Lower leg skin (tissue), 4 donors: ENCODE results near the gene KCNQ1OT1. TPM values are rescaled to one million over a fixed set of nuclear protein-coding genes. Genes with fewer than 3 reads are reported as not detected.

ENCODE experiments used
- DNase-seq, 2 donors: peaks; one replicate each; pipeline ENCODE4 v3.0.0-alpha.2; 2019; ENCODE audit warnings: low spot score in 2 of 2
- H3K4me3 ChIP-seq: fragments of 200-600 bp; sonication (generic); 2 replicates; pipeline ENCODE4 v1.5.1; 2017; ENCODE audit warnings: mild to moderate bottlenecking, low read depth; ENCODE audit not compliant: poor library complexity, severe bottlenecking
- POLR2A ChIP-seq, 2 donors: fragments of 450-650 bp; IDR thresholded peaks; one replicate each; pipeline ENCODE4 v1.6.1; 2016 to 2017; ENCODE audit warnings: antibody characterized with exemption in 2 of 2, mild to moderate bottlenecking in 1 of 2, moderate library complexity in 1 of 2
- WGBS, 2 donors: methylation state at CpG; one replicate each; pipeline ENCODE4 v1.1.5; 2018; 5-methylcytosine and 5-hydroxymethylcytosine counted together
- intact Hi-C: fragments of 100-400 bp; cut with DNase I; formaldehyde crosslinking; loops from one replicate; pipeline ENCODE4 v1.15.0; 2023; ENCODE audit warnings: low total_unique reads
- total RNA-seq, 4 donors: library from RNA; depleted of rRNA; stranded (reverse); fragments of >200 nt; gene quantifications; one replicate each; pipeline ENCODE4 v1.1.0, GENCODE V29; 2016
- TF ChIP-seq, protein P1 (sequence below), 3 donors: fragments of 450-650 bp; IDR thresholded peaks; one replicate each; pipeline ENCODE4 v1.5.1; 2016; ENCODE audit warnings: antibody characterized with exemption in 3 of 3, mild to moderate bottlenecking in 3 of 3, moderate library complexity in 2 of 3

The KCNQ1OT1 gene
- total RNA-seq, 4 donors from 2014 or later, result 0.63 to 1.8 (median 0.91) TPM

DNA sequence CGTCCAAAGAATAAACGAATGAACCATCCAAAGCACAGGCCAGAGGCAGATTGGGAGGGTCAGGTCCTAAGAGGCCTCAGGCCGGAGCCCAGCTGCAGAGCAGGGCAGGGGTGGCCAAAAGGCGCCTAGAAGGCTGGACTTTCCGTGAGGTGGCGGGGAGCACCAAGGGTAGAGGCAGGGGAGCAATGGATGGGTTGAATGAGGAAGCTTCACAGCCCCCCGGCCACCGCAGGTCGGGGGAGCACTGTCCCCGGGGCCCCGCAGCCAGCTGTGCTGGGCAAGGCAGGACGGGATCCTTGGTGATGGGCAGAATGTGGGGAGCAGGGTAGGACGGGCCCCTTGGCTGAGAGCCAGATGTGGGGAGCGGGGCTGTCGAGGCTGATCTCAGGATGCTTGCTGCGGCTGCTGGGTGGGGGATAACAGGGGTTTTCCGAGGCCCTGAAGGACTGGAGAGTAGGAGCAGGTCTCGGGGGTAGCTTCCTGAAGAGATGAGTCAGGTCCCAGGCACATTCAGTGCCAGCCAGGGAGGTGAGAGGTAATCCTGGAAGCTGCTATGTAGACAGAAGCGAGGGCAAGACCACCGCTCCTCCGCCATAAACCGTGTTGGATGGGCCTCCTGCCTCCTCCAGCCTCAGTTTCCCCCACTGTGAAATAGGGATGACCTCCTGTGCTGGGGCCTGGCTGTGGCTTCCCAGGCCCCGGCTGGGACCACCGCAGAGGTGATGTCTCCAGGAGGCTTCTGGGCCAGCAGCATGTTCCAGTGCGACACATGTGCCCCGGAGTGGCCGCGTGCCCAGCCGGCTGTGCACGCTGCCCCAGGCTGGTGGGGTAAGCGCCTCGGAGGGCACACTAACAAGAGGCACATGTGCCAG lies 34.6 kb upstream of the KCNQ1OT1 start:
- 74 to 78% methylated on average over 31 of the region's 32 CpGs for WGBS, 2 donors

DNA sequence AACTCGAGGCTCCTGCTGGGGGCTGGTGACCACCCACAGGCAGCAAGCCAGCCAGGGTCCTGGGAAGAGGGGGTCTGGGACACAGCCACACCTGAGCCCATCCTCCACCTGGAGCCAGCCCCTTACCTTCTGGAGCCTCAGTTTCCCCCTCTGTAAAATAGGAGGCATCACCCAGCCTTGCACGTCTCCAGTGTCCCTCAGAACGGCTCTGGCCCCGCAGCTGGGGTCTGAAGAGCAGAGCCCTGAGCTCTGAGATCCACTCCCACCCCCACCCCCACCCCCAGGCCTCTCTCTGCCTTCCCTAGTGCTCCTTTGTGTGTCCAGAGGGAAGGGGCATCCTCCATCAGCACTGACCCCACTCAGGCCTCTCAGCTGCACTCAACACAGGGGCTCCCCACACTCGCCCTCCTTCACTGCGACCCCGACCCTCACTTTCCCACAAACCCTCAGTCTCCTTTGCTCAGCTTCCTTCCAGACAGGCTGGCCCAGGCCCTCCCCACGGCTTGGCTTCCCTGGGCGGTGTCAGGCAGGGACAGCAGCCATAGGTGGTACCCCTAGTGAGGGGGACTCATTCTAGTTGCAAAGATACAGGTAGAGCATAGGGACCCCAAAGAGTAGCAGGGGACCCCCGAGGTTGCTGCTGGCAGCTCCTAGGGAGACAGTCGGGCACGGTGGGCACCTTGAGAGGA lies 33.3 kb upstream of the KCNQ1OT1 start:
- no peak for DNase-seq
- TF ChIP-seq, protein P1, sequence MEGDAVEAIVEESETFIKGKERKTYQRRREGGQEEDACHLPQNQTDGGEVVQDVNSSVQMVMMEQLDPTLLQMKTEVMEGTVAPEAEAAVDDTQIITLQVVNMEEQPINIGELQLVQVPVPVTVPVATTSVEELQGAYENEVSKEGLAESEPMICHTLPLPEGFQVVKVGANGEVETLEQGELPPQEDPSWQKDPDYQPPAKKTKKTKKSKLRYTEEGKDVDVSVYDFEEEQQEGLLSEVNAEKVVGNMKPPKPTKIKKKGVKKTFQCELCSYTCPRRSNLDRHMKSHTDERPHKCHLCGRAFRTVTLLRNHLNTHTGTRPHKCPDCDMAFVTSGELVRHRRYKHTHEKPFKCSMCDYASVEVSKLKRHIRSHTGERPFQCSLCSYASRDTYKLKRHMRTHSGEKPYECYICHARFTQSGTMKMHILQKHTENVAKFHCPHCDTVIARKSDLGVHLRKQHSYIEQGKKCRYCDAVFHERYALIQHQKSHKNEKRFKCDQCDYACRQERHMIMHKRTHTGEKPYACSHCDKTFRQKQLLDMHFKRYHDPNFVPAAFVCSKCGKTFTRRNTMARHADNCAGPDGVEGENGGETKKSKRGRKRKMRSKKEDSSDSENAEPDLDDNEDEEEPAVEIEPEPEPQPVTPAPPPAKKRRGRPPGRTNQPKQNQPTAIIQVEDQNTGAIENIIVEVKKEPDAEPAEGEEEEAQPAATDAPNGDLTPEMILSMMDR (IDR thresholded peaks at IDR 0.05), result no peak
- TF ChIP-seq POLR2A (IDR thresholded peaks at IDR 0.05), result no peak
- intact Hi-C loops, result no loop called here
- 91 to 94% methylated on average over 10 to 12 of the region's 12 CpGs for WGBS, 2 donors
- H3K4me3 ChIP-seq, result no peak overlapping the region

More for the DNA sequence above, 34.6 kb upstream of the KCNQ1OT1 start:
- H3K4me3 ChIP-seq, result no peak overlapping the region
- TF ChIP-seq, protein P1 (IDR thresholded peaks at IDR 0.05), result no peak
- intact Hi-C loops, result no loop called here
- DNase-seq, result no peak

DNA sequence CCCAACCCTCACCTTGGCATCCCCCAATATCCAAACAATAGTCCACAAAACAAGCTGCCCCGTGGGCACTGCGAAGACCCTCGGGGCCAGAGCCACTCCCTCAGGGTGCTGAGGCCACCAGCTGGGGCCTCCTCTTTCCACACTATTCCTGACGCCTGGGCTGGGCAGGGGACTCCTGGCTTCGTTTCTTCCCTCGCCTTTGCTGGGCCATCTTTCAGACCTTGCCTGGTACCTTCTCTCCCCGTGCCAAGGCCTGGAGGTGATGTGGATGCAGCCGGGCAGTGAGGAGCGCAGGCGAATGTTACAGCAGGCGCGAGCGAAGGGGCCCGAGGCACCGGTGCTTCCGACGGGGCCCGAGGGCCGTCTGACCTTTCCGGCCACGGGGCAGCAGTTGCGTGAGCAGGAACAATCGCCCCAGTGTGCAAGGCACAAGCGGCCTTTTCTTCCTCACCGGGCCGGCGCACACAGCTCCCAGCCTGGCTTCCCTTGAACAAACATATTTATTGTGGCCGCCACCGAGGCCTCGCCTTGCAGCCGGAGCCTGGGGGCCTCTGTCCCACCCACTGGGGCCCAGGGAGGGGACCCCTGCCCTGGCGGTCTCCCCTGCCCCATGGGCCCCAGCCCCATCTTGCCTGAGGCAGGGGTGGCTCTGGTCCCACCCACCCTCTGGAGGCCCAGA lies 32.6 kb upstream of the KCNQ1OT1 start:
- no peak for DNase-seq
- no peak for TF ChIP-seq POLR2A (IDR thresholded peaks at IDR 0.05)
- TF ChIP-seq, protein P1 (IDR thresholded peaks at IDR 0.05), result no peak
- WGBS, 2 donors, result 84 to 89% methylated on average over 31 to 32 of the region's 32 CpGs
- no peak overlapping the region for H3K4me3 ChIP-seq
- intact Hi-C loops, result no loop called here

DNA sequence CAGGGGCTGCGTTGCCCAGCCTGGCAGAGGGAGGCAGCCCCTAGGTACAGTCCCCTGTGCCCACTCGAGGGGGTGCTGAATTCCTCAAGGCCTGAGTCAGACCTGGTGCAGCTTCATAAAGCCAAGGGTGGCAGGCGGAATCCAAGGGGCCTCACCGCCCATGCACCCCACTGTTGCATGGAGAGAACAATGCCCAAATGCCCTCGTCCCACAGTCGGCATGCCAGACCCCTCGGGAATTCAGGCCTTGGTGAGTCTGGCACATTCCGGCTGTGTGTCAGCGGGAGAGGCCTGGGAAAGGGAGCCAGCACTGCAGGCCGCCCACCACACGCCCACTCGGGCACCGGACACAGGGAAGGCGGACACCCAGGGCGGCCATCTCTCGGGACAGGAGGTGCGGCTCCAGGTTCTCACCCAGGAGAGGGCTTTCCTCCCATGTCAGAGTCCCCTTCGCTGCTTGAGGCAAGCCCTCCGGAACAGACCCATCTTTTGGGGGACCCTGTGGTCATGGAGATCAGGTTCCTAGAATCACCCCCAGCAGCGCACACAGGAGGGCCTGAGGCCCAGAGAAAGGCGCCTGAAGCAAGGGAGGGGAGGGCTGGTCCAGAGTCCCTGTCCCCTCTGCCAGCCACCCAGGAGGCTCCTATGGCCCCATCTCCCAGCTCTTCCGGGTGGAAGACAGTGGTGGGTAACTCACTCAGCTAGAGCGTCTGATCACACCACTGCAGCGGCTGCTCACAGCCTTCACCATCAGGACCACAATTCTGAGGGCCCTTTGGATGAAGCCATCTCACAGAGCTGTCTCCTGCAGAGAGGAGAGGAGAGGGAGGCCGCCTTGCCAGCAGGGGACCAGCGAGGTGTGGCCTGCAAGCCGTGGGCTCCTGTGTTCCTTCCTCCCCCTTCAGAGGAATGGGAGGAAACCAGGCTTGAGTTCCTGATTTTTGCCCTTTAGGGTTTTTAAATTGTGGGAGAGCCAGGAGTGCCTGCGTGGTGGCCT lies 31.6 kb upstream of the KCNQ1OT1 start:
- no peak overlapping the region for H3K4me3 ChIP-seq
- 83 to 88% methylated on average over 12 to 24 of the region's 28 CpGs for WGBS, 2 donors
- intact Hi-C loops, result no loop called here
- TF ChIP-seq, protein P1 (IDR thresholded peaks at IDR 0.05), result no peak
- no peak for TF ChIP-seq POLR2A (IDR thresholded peaks at IDR 0.05)
- no peak for DNase-seq
